Measurements from ENCODE around the gene PHTF2. TPM values are rescaled to one million over a fixed set of nuclear protein-coding genes. Genes with fewer than 3 reads are reported as not detected.
"Not testable (repeated sequence)": the region's sequence is repeated elsewhere in the genome, so short reads cannot be mapped to it uniquely, and the experiment has no call there.

PHTF2 gene
- polyA plus RNA-seq, 12 donors: 14.1 to 27.8 (median 22.3) TPM; not detected in 1

DNA sequence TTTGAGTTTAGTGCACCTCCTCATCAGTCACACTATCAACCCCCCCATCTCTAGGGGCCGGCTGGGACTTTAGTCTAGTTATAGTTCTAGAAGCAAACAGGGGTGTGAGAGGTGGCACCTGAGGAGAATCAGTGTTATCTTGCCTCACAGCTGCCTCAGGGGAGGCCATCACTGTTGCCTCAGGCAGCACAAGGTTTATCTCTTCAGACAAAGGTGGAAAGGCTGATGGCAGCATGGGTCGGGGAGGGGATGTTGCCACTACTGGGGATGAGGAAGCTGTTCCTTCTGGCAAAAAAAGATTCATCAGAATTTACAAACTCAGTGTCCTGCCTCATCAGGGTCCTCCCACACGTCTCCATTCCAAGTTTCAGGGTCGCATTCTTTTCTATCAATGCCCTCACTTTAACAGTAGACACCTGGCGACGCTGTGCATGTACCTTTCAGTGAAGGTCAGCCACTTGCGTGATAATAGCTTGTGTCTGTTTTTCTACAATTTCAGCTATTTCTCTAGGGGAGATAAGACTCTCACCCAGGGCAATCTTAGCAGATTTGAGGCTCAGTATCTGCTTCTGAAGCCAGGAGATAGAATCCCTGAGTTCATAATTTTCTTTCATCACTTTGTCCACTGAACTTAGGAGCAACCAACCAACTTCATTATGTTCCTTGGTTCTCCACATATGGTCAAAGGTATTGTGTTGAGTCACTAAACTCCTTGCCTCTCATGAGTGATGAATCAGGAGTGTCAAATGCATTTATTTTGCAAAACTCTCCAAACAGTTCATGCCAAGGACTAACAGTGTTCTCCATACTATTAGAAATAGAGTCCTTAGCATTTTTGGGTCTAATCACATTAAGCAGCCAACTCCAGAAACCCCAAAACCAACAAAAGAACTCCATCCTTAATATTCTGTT is 75.1 kb downstream of the PHTF2 start:
- DNase-seq: not testable (repeated sequence)

DNA sequence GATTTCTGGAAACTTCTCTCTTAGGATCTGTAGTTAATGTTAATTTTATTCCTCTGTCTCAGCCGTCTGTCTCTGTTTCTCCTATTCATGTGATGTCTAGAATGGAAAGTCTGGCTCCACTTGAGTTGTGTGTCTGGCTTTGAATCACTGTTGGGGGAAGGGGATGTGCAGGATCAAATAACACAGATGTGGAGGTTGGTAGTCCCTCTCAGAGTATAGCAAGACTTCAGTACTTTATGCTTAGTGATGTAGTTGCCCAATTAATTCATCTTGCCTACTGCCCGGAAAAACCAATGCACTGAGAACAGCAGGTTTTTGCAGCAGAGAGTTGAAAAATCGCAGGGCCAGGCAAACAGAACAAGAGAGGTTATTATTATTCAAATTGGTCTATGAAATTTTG is 79.2 kb downstream of the PHTF2 start:
- no peak for DNase-seq

DNA sequence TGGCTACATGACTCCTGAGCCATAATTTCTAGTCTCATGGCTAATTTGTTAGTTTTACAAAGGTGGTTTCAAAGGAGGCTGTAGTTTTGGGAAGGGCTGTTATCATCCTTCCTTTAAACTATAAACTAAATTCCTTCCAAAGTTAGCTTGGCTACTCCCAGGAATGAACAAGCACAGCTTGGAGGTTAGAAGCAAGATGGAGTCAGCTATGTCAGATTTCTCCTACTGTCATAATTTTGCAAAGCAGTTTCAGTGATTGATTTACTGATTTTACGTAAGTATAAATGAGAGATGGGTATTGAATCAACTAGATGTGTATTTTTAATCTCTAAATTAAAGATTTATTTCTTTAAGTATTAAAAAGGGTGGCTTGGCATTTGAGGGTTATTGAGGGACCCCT is 79.9 kb downstream of the PHTF2 start:
- DNase-seq: no peak

DNA sequence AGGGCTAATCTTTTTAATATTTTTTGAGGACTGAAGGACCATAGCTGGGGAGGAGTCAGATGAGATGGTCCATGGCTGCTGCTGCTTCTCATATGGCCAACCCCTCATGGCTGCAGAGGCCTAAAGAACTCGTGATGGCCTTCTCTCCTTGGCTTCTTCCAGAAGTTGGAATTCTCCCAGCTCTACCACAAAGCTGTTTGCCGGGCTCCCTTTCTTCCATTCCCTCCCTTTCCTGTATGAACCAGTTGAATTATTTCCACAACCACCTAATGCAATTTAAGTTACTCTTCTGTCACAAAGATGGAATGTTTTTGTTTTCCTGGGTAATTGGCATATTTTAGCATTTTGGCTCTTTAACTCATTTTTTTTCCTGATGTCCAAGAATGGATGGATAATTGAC is 80.7 kb downstream of the PHTF2 start:
- no peak for DNase-seq

DNA sequence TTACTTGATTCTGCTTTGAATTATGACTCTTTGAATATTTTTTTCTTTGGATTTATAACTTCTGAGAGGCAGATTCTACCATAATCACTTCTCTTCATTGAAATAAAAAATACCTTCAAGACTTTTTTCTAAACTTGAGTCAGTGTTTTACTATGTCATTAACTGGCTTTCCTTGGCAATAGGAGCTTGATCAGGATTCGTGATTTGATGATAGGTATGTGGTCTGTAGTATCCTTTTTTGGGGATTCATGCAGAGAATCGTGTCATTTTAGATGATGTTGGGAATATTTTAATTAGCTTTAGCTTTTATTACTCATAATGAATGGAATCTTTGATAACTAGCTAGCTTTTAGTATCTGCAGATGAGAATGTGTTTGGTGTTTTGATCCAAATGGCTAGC is 83.3 kb downstream of the PHTF2 start:
- no peak for DNase-seq

DNA sequence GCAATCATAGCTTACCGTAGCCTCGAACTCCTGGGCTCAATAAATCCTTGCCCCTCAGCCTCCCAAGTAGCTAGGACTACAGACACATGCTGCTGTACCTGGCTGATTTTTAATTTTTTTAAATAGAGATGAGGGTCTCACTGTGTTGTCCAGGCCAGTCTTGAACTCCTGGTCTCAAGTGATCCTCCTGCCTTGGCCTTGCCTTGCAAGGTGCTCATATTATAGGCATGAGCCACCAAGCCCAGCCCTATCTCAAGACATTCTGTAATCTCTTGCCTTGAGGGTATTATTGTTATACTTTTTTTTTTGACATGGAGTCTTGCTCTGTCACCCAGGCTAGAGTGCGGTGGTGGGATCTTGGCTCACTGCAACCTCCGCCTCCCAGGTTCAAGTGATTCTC is 86.6 kb downstream of the PHTF2 start:
- DNase-seq: no peak

DNA sequence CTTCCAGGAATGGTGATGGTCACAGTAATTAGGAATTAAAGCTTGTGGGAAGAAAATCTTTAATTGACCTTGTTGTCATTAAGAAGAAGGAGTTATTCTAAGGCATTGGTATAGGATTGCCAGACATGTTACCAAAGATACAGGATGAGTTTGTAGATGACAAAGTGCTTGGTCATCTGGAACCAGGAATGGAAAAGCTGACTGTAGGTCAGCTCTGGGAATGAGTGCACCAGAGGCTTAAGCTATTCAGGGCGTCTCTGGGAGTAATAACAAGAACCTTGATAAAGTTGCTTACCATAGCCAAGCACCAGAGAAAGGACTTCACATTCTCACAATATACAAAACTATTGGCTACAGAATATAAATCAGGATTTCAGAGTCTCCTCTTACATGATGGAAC is 89.0 kb downstream of the PHTF2 start:
- DNase-seq: no peak

DNA sequence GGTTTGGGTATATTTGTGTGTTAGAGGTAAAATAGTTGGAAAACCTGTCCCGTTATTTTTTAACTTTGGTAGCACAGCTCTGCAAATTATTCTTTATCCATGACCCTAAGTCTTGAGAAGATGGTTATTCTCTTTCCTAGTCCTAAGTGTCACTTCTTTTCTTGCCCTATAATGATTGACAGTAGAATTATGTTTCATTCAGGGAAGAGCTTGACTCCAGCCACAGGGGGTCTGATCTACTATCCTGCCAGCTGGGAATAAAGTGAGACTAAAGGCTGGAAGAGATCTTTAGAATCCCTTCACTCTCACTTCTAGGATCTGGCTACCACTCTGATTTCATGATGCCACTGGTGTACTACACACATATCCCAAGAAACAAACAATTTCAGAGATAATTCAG is 90.4 kb downstream of the PHTF2 start:
- no peak for DNase-seq

DNA sequence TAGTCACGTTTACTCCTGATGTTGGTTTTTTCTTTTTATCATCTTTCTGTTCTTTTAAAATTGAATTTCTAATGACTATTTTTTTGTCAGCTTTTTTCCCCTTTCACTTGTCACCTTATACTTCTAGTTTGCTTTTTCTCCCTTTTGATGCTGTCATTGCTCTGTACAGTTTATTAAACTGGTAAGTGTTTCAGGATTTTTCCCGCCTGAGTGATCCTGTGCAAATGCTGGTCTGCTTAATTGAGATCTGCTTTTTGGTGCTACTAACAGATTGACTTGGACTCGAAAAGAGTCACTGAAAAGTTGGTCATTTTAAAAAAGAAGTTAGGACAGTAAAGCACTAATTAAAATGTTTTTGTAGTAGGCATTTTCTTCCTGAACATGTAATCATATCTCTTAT is 95.2 kb downstream of the PHTF2 start:
- DNase-seq: no peak

DNA sequence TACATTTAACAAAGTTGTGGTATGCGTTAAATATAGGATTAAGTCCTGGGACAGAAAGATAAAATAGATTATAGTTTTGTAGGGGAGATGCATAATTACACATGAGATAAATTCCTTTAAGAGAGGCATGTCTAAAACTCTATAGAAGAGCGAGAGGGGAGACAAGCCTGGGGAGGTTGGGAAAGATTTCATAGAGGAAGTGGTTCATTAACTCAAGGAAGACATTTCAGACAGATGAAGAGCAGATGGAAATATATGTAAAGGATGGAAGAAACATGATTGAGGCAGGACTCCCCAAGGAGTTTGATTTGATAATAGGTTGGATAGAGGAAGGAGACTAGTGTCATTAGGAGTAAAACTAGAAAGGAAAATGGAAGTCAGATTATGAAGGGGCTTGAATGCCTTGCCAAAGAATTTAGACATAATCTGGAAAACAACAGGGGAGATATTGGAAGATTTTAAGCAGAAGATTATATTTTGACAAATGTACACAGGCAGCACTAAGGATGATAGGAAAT is 96.1 kb downstream of the PHTF2 start:
- no peak for DNase-seq

DNA sequence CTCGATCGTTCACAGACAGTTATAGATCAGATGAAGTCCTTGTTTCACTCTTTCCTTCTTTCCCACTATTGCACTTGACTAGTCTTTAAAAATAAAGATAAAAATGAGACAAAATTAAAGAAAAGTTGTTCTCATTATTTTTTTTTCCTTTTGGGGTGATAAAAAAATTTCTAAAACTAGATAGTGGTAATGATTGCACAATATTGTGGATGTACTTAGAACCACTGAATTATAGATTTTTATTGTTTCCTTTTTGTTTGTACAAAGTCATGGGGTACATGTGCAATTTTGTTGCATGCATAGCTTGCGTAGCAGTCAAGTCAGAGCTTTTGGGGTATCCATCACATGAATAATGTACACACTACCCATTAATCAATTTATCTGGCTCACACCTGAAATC is 97.3 kb downstream of the PHTF2 start:
- no peak for DNase-seq

DNA sequence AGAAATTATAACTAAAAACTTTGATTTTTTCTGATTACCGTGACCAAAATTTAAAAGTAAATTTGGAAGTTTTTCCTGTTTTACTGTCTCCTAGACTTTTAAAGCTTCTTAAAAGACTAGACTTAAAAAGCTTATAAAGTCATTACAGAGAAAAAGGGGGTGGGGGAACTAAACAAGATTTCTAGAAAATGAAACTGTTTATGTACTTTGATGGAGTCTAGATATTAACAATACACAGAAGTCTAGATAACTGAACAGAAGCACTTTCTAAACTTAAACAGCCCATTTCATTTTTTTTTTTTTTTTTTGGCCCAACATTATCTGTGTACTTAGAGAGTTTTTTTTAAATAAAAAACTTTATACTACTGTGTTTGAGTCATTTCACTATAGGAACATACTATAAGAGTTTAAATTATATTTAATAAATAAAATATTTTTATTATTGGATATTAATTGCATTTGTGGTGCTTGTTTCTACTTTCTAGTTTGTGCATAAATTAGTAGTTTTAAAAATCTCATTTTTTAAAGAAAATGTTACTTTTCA is 98.5 kb downstream of the PHTF2 start:
- DNase-seq: no peak

DNA sequence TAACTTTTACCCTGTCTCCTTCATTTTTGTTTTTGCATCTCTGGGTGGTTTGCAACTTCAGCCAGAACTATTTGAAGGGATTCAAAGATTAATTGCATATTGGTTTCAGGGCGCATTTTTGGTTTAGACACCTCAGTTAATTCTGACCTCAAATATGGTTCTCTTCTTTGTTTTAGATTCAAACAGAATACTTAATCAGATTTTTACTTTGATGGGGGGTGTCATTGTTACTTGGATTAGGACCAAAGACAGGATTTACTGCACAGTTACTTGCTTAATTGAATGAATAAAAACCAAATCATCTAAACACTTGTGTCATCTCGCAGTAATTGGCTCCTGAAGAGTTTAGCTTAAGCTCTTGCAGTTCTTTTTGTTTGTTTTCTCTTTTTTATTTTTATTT is 100.9 kb downstream of the PHTF2 start:
- DNase-seq: no peak

DNA sequence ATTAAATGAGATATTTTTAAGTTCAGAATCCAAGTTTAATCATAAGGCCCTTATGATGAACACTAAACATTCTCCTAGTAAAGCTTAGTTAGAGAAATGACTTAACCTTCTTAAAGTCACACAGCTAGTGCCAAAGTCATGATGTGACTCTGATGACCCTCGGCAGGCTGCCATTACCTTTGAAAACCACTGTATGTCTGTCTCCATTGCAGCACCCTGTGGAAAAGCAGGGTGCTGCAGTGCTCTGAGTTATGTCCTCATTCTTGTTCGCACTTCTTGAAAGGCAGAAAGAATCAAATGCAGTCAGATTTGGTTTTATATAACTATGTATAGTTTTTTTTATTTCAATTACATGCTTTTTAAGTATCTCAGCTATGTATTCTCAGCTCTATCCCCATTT is 105.0 kb downstream of the PHTF2 start:
- DNase-seq: no peak

DNA sequence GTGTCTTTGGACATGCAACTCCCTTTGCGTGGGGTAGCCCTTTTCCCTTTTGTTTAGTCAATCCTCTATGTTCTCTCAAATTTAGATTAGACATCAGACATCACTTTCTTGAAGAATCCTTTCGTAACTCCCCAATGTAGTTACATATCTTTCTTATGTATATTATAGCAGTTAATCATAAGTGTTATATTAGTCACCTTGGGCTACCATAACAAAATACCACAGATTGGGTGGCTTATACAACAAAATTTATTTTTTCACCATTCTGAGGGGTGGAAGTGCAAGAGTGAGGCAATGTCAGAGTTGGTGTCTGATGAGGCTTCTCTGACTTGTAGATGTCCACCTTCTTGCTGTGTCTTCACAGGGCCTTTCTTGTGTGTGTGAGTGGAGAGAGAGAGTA is 105.7 kb downstream of the PHTF2 start:
- no peak for DNase-seq

DNA sequence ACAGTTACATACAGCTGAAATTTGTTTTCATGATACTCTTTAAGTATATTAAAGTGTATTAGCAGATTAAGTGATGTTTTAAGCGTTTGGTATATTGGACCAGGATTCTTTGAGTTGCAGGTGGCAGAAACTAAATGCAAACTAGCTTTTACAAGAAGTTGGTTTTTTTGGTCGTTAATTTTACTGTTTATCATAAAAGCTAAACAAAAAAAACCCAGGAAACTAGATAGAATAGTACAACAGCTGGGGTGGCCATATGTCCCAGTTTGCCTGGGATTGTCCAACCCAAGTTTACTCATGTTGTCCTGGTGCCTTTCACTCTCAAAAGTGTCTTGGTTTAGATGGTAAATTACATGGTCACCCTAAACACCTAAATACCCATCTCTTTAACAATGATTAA is 108.7 kb downstream of the PHTF2 start:
- no peak for DNase-seq

DNA sequence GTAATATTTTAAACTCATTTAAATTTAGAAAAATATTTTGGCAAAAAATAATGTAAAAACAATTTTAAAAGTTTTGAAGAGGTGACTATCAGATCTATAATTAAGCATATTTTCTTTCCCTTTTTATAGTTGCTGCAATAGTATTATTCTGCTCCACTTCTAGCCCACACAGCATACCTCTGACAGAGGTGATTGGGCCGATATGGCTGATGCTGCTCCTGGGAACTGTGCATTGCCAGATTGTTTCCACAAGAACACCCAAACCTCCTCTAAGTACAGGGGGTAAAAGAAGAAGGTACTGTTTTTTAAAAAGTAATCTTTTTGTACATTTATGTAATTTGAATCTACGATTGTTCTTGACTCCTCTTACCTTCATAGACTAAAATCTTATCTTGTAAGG is 110.1 kb downstream of the PHTF2 start:
- no peak for DNase-seq

DNA sequence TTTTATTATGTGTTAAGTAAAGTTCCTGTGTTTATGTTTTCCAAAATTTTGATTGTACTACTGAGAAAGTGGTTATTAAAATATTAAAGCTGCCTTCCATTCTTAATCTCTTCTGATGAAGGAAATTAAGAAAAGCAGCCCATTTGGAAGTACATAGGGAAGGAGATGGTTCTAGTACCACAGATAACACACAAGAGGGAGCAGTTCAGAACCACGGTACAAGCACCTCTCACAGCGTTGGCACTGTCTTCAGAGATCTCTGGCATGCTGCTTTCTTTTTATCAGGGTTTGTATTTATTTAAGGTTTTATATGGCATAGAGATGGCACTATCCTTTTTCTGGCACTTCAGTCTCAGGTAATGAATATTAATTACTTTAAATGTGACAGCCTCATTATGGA is 111.6 kb downstream of the PHTF2 start:
- no peak for DNase-seq

DNA sequence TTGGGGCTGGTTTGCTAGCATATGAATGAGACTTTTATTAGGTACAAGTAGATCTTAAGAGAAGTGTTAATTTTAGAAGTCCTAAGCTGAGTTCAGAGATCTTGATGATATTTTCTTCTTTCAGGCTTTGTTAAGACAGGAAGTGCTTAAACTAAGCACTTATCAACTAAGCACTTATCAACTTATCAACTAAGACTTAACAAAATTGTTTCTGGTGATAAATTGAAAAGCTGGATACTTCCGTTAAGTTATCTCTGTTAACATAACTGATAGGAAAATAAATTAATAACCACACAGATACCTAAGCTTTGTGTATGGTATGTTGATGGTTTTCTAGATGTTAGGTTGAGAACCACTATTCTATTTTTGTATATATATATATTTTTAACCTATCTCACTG is 113.7 kb downstream of the PHTF2 start:
- DNase-seq: no peak

DNA sequence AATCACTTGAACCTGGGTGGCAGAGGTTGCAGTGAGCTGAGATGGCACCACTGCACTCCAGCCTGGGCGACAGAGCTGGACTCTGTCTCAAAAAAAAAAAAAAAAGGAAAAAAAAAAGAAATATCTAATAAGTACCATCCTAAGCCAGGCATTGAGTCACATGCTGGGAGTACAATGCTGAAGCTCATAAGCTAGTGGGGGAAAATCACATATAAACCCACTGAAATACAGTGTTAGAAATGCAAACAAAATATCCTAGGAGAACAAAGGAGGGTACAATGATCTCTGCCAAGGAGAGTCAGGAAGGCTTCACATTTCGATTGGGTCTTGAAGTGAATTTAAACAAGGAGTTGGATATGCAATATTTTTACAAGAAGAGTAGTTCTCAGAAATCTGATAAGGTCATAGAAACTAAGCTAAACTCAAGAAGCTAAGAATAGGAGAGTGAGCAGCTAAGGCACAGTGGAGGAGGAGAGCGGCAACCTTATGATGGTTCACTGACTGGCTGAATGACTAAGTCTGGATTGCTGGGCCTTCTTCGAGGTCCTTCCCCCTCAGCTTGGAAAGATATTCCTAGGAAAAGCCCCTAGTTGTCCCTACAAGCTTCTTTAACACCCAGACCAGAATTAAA is 115.5 kb downstream of the PHTF2 start:
- no peak for DNase-seq

DNA sequence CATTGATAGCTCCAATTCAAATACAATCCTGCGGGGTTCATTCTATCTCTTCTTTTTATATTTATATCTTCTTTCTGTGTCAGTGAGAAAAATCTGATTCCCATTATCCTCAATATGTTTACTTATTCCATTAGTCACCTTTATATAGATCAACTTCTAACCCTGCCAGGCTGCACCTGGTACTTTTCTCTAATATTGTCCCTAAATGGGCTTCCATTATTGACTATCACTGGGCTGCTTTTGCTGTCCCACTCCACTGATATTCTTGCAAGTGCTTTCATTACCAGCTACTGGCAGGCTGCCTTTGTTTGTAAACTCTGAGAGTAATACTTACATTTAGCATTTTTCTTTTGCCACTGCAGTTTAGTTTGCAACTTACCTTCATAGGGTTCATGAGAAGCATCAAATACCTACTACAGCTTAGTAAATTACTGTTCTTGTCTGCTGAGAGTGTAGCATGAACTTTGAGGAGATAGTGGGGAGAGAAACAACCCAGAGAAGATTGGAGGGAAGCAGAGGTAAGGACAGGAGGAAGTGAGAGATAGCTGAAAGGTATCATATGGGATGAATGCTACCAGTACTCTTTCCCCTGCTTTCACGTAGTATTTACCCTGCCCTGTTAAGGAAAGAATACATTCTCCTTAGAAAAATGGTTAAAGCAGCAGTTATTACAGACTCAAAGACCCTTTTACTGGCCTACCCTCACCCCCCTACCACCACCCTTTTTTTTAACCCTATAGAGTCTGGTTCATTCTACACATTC is 119.1 kb downstream of the PHTF2 start:
- no peak for DNase-seq

DNA sequence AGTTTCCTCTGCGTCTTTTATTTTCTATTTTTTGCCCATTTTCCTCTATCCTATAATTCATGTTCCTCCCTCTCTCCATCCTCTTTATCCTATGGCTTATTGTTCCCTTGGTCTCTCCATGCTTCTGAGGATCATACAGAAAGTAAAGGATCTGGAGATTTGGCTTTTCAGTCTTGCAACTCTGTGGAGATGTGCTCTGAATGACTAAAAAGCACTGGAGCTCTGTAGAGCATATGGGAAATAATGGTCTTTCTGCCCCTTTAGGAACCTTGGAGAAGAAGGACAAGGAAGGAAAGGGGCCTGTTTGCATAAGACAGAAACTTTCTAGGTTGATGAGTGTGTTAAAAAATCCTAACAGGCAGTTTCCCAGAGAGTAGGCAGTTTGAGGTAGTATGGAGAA is 120.1 kb downstream of the PHTF2 start:
- no peak for DNase-seq

Data from muscle of arm (tissue), 12 donors.